Measurements from ENCODE around the gene RAP1A. TPM values are rescaled to one million over a fixed set of nuclear protein-coding genes. Genes with fewer than 3 reads are reported as not detected.

Gene RAP1A
- total RNA-seq, 2 donors from 2014 or later = 83.9 to 146 TPM

DNA sequence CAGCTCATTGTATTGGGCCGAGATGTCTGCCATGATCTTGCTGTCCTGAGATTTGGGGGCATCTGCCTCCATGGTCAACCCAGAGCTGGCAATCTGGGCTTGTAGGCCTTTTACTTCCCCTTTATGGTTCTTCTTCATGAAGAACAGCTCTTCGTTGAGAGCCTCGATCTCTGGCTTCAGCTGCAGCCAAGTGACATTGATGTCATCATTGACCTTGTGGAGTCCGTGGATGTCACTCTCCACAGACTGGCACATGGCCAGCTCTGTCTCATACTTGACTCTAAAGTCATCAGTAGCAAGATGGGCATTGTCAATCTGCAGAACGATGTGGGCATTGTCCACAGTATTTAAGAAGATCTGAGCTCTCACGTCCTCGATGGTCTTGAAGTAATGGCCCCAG is 29.2 kb downstream of the RAP1A start:
- TF ChIP-seq, protein P1, sequence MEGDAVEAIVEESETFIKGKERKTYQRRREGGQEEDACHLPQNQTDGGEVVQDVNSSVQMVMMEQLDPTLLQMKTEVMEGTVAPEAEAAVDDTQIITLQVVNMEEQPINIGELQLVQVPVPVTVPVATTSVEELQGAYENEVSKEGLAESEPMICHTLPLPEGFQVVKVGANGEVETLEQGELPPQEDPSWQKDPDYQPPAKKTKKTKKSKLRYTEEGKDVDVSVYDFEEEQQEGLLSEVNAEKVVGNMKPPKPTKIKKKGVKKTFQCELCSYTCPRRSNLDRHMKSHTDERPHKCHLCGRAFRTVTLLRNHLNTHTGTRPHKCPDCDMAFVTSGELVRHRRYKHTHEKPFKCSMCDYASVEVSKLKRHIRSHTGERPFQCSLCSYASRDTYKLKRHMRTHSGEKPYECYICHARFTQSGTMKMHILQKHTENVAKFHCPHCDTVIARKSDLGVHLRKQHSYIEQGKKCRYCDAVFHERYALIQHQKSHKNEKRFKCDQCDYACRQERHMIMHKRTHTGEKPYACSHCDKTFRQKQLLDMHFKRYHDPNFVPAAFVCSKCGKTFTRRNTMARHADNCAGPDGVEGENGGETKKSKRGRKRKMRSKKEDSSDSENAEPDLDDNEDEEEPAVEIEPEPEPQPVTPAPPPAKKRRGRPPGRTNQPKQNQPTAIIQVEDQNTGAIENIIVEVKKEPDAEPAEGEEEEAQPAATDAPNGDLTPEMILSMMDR (IDR thresholded peaks at IDR 0.05) = no peak
- no peaks in the 10 kb centered on the region for H3K4me1 ChIP-seq
- no peak for DNase-seq
- H3K9ac ChIP-seq (ENCODE audit: low read depth in 2 of 2, low read length in 2 of 2) = no peak overlapping the region
- H3K36me3 ChIP-seq = no peaks in the 10 kb centered on the region
- H3K27me3 ChIP-seq = no peaks in the 10 kb centered on the region
- no peaks in the 10 kb centered on the region for H3K9me3 ChIP-seq
- intact Hi-C loops (cut with DNase I) = no loop called here
- H3K4me3 ChIP-seq = no peak overlapping the region
- H3K27ac ChIP-seq = no peak overlapping the region

DNA sequence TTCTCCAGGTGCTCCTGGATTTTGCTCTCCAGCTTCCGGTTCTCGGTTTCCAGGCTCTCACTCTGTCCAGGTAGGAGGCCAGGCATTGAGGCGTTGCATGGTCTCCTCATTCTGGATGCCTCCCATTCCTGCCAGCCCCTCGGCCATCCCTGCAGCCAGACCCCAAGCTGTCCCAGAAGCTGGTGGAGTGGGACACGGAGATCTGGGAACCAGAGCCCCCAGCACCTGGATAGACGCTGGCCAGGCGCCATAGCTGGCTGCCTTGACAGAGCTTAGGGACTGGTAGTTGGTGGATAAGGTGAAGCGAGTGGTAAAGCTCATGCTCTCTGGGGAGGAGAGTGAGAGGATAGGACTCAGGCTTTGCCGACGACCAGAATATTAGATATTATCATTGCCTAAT is 29.6 kb downstream of the RAP1A start:
- Histone ChIP-seq H3K27me3 (no peaks in the 10 kb centered on the region), H3K27ac (no peak overlapping the region), H3K4me1 (no peaks in the 10 kb centered on the region), H3K9ac (ENCODE audit: low read depth in 2 of 2, low read length in 2 of 2) (no peak overlapping the region), H3K9me3 (no peaks in the 10 kb centered on the region), H3K36me3 (no peaks in the 10 kb centered on the region), H3K4me3 (no peak overlapping the region)
- no peak for DNase-seq
- intact Hi-C loops (cut with DNase I) = no loop called here
- TF ChIP-seq, protein P1 (IDR thresholded peaks at IDR 0.05) = no peak

DNA sequence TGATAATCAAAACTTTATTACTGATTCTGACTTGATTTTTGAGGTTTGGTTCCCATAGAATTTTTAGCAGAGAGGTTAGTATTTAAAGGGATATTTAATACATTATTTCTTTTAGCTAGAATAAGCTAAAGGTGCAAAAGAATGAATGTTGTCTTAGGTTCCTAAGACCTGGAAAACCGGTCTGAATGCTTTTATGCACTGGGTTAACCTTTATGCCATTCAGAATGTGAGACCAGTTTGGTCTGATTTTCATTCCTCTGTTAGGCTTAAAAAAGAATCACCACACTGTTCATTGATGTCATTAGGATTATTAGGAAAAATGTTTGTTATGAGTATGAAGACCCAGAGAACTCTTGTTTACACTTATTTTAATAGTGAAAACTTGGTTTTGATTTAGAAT is 30.1 kb downstream of the RAP1A start:
- H3K4me1 ChIP-seq = no peaks in the 10 kb centered on the region
- TF ChIP-seq, protein P1 (IDR thresholded peaks at IDR 0.05) = no peak

DNA sequence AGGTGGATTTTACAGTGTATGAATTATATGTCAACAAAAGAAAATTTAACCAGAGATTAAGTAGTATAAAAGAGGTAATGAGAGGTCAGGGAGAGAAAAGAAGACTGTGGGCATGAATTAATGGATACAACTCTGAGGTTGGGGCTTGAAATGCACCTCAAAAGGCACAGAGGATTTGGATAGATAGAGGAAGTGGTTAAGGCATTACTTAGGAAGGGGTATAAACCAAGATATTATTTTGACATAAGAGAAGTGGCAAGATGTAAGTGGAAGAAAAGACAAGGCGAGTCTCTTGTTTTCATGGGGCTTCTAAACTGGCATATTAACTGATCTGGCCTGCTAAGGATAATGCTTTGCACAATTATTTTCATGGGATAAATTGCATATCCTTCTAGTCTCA is 34.1 kb downstream of the RAP1A start:
- Histone ChIP-seq H3K36me3 (no peaks in the 10 kb centered on the region), H3K4me3 (no peak overlapping the region), H3K9me3 (no peaks in the 10 kb centered on the region), H3K4me1 (no peaks in the 10 kb centered on the region), H3K27ac (no peak overlapping the region), H3K9ac (ENCODE audit: low read depth in 2 of 2, low read length in 2 of 2) (no peak overlapping the region), H3K27me3 (no peaks in the 10 kb centered on the region)
- TF ChIP-seq, protein P1 (IDR thresholded peaks at IDR 0.05) = no peak
- no peak for DNase-seq
- intact Hi-C loops (cut with DNase I) = no loop called here

More for the DNA sequence above, 30.1 kb downstream of the RAP1A start:
- H3K27ac ChIP-seq = no peak overlapping the region
- DNase-seq = no peak
- no peak overlapping the region for H3K9ac ChIP-seq (ENCODE audit: low read depth in 2 of 2, low read length in 2 of 2)
- no peak overlapping the region for H3K4me3 ChIP-seq
- H3K36me3 ChIP-seq = no peaks in the 10 kb centered on the region
- intact Hi-C loops (cut with DNase I) = no loop called here
- no peaks in the 10 kb centered on the region for H3K27me3 ChIP-seq
- no peaks in the 10 kb centered on the region for H3K9me3 ChIP-seq

DNA sequence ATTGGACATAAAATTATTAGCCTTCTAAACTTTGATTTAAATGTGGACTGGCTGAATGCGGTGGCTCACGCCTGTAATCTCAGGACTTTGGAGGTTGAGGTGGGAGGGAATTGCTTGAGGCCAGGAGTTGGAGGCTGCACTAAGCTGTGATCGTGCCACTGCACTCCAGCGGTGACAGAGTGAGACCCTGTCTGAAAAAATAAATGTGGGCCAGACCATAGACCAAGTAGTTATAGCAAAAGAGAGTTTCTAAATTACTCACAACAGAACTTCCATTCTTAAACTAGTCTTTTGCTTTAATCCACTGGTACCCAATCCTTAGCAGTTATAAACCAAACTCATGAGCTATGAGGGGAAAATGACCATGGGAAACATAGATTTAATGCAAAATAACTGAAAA is 35.2 kb downstream of the RAP1A start:
- intact Hi-C loops (cut with DNase I) = no loop called here
- no peaks in the 10 kb centered on the region for H3K36me3 ChIP-seq
- no peaks in the 10 kb centered on the region for H3K9me3 ChIP-seq
- no peak overlapping the region for H3K9ac ChIP-seq (ENCODE audit: low read depth in 2 of 2, low read length in 2 of 2)
- H3K27ac ChIP-seq = no peak overlapping the region
- H3K4me3 ChIP-seq = no peak overlapping the region
- TF ChIP-seq, protein P1 (IDR thresholded peaks at IDR 0.05) = no peak
- peaks cover 3% of the 10 kb centered on the region for H3K4me1 ChIP-seq
- H3K27me3 ChIP-seq = no peaks in the 10 kb centered on the region
- no peak for DNase-seq
